ENCODE results near the gene CENPQ. TPM values are rescaled to one million over a fixed set of nuclear protein-coding genes. Genes with fewer than 3 reads are reported as not detected.

Gene CENPQ
- total RNA-seq, 1 donor from 2014 or later = 13.1 TPM

DNA sequence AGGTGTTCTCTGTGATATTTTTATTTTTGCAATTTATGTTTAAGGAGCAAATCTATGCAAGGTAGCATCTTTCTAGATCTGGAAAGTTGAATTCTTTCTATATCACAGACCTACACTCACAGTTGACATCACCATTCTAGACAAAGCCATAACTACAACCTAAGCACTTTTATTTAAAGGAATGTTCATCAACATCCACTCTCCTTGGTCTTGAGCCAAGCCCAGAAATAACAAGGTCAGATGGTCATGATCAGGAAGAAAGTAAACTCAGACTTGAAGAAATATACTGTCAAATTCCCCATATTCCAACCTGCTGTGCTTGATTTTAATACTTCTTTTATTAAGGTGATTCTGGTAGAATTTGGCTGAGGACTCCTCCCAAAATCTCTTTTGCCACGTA is 32.3 kb upstream of the CENPQ start:
- Mint-ChIP-seq H3K4me1 (no peaks in the 10 kb centered on the region), H3K9me3 (no peaks in the 10 kb centered on the region), H3K4me3 (no peak overlapping the region), H3K36me3 (ENCODE audit: low read depth) (peaks cover 18% of the 10 kb centered on the region), H3K27me3 (ENCODE audit: low read depth) (no peaks in the 10 kb centered on the region), H3K27ac (ENCODE audit: unreplicated experiment) (no peak overlapping the region)
- DNase-seq (ENCODE audit: low read depth, low spot score) = no peak
- TF ChIP-seq, protein P1, sequence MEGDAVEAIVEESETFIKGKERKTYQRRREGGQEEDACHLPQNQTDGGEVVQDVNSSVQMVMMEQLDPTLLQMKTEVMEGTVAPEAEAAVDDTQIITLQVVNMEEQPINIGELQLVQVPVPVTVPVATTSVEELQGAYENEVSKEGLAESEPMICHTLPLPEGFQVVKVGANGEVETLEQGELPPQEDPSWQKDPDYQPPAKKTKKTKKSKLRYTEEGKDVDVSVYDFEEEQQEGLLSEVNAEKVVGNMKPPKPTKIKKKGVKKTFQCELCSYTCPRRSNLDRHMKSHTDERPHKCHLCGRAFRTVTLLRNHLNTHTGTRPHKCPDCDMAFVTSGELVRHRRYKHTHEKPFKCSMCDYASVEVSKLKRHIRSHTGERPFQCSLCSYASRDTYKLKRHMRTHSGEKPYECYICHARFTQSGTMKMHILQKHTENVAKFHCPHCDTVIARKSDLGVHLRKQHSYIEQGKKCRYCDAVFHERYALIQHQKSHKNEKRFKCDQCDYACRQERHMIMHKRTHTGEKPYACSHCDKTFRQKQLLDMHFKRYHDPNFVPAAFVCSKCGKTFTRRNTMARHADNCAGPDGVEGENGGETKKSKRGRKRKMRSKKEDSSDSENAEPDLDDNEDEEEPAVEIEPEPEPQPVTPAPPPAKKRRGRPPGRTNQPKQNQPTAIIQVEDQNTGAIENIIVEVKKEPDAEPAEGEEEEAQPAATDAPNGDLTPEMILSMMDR (conservative IDR thresholded peaks at IDR 0.05) = no peak

DNA sequence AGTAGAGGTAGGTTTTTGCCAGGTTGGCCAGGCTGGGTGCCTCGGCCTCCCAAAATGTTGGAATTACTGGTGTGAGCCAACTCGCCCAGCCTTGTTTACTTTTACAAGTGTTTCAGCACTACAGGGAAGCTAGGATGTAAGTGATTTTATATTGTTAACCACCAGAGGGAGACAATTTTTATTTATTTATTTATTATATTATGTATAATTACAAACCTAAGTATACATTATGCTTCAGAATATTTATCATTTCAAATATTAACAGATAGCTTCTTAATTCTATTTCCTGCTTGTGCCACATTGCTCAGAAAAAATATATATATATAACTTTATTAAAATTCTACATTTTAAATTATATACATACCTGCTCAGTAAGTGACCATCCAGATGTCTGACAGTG is 9.9 kb upstream of the CENPQ start:
- Mint-ChIP-seq H3K4me3 (no peak overlapping the region), H3K9me3 (no peaks in the 10 kb centered on the region), H3K27me3 (ENCODE audit: low read depth) (no peaks in the 10 kb centered on the region), H3K27ac (ENCODE audit: unreplicated experiment) (no peak overlapping the region), H3K4me1 (no peaks in the 10 kb centered on the region), H3K36me3 (ENCODE audit: low read depth) (peaks cover 9% of the 10 kb centered on the region)
- no peak for DNase-seq (ENCODE audit: low read depth, low spot score)
- TF ChIP-seq, protein P1 (conservative IDR thresholded peaks at IDR 0.05) = peak; percentile 70

DNA sequence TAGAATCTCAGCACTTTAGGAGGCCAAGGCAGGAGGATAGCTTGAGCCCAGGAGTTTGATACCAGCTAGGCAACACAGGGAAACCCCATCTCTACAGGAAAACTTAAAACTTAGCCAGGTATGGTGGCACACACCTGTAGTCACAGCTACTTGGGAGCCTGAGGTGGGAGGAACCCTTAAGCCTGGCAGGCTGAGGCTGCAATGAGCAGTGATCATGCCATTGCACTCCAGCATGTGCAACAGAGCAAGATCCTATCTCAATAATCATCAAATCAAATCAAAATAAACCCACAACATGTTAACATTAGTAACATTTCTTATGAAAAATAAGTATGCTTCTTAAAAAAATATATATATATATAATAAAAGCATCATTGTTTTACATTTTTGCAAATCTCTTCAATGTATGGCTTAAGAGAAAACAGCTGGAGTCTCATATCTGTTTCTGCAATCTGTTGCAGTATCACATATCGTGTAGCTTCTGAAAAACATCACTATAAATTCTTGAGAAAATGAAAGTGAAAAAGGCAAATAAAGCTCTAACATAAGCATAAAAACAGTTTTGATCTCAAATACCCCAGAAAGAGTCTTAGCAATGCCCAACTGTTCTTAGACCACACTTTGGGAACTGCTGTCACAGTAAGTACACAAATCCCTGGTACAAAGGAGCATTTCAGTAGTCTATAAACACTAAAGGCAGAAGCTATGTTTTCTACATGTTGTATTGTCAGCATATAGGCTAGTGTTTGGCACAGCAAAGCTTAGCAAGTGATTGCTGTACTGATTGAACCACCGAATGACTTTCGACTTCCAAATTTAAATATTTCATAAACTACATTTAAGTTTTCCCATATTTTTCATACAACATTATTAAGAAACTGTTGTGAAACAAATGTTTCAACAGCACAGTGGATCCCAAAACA is 8.1 kb upstream of the CENPQ start:
- TF ChIP-seq, protein P1 (conservative IDR thresholded peaks at IDR 0.05) = no peak
- Mint-ChIP-seq H3K27ac (ENCODE audit: unreplicated experiment) (no peak overlapping the region), H3K4me3 (no peak overlapping the region), H3K36me3 (ENCODE audit: low read depth) (peaks cover 6% of the 10 kb centered on the region), H3K4me1 (no peaks in the 10 kb centered on the region), H3K27me3 (ENCODE audit: low read depth) (no peaks in the 10 kb centered on the region), H3K9me3 (no peaks in the 10 kb centered on the region)
- DNase-seq (ENCODE audit: low read depth, low spot score) = no peak

DNA sequence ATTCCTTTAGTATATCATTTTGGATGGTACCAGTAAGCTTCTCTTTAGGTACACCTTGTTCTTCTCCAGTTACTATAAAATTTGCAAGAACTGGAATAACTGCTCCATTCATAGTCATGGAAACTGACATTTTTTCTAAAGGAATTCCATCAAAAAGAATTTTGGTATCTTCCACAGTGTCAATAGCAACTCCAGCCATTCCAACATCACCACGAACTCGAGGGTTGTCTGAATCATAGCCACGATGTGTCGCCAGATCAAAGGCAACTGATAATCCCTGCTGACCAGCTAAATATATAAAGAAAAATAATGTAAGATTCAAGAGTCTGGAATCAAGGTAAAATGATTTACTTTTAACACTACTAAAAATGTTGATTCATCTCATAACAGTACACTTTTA is 5.4 kb upstream of the CENPQ start:
- Mint-ChIP-seq H3K4me1 (peaks cover 17% of the 10 kb centered on the region), H3K27me3 (ENCODE audit: low read depth) (no peaks in the 10 kb centered on the region), H3K36me3 (ENCODE audit: low read depth) (peaks cover 3% of the 10 kb centered on the region), H3K9me3 (no peaks in the 10 kb centered on the region), H3K4me3 (no peak overlapping the region), H3K27ac (ENCODE audit: unreplicated experiment) (no peak overlapping the region)
- DNase-seq (ENCODE audit: low read depth, low spot score) = no peak
- TF ChIP-seq, protein P1 (conservative IDR thresholded peaks at IDR 0.05) = no peak

DNA sequence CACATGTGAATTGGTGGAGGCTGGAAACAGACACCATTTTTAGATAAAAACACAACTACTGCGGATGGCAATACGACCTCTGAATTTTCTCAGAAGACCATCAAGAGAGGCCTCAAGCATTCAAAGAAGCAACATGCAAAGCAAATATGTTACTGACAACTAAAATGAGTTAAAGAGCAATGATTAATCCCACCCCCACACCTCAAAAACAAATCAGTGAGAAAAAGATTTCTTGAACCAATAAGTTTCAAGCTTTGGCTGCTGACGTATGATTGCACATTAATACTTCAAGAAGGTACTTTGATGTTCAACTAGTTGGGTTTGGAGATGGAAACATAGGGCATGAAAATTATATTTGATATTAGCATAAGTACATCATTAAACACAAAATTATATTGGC is 1.1 kb upstream of the CENPQ start:
- Mint-ChIP-seq H3K9me3 (no peaks in the 10 kb centered on the region), H3K4me3 (peak overlapping the region; percentile 98), H3K36me3 (ENCODE audit: low read depth) (no peaks in the 10 kb centered on the region), H3K27ac (ENCODE audit: unreplicated experiment) (no peak overlapping the region), H3K4me1 (peaks cover 33% of the 10 kb centered on the region), H3K27me3 (ENCODE audit: low read depth) (no peaks in the 10 kb centered on the region)
- DNase-seq (ENCODE audit: low read depth, low spot score) = no peak
- TF ChIP-seq, protein P1 (conservative IDR thresholded peaks at IDR 0.05) = no peak
